K562 (cell line): ENCODE results near the gene ANKRD23. TPM values are rescaled to one million over a fixed set of nuclear protein-coding genes. Genes with fewer than 3 reads are reported as not detected.
A peak's percentile ranks its signal among the peaks of the same experiment; 100 is the strongest.

Source experiments
- BRD9 ChIP-seq: fragments of 450-650 bp; IDR thresholded peaks from 2 replicates; pipeline ENCODE4 v1.6.1; 2018; ENCODE audit warnings: low read depth; ENCODE audit not compliant: partially characterized antibody
- CBX5 ChIP-seq: IDR thresholded peaks from 2 replicates; pipeline ENCODE4 v1.6.1; 2014; ENCODE audit warnings: low read depth, borderline replicate concordance
- CHD1 ChIP-seq: fragments of 200-600 bp; sonication (generic); IDR thresholded peaks from one replicate; pipeline ENCODE4 v1.6.1; 2012; ENCODE audit warnings: mild to moderate bottlenecking, moderate library complexity, low read length, inconsistent platforms
- CREB3L1 ChIP-seq: fragments of 450-650 bp; IDR thresholded peaks from 2 replicates; pipeline ENCODE4 v1.6.1; 2014; ENCODE audit warnings: low read depth, mild to moderate bottlenecking, moderate library complexity, borderline replicate concordance
- FOXK2 ChIP-seq, 2 experiments: fragments of 450-650 bp; IDR thresholded peaks in 1 of 2; conservative IDR thresholded peaks in 1 of 2; 2 replicates each; pipeline ENCODE4 v1.6.1; 2016; ENCODE audit warnings: low read depth in 2 of 2, mild to moderate bottlenecking in 1 of 2
- HNRNPL ChIP-seq: fragments of 200-400 bp; formaldehyde crosslinking; IDR thresholded peaks from 2 replicates; pipeline ENCODE4 v1.6.1; 2017; ENCODE audit warnings: low read depth, mild to moderate bottlenecking, low read length
- KDM5B ChIP-seq: fragments of 200-600 bp; sonication (generic); IDR thresholded peaks from 2 replicates; pipeline ENCODE4 v1.6.1; 2012; ENCODE audit warnings: low read depth, mild to moderate bottlenecking, moderate library complexity, low read length, control low read depth, inconsistent platforms; ENCODE audit not compliant: insufficient replicate concordance
- NBN ChIP-seq: fragments of 450-650 bp; IDR thresholded peaks from 2 replicates; pipeline ENCODE4 v1.6.1; 2016; ENCODE audit warnings: low read depth, mild to moderate bottlenecking
- POLR2A ChIP-seq: fragments of 450-650 bp; conservative IDR thresholded peaks from 2 replicates; pipeline ENCODE4 v1.6.1; 2016
- POU5F1 ChIP-seq: fragments of 150-350 bp; IDR thresholded peaks from 2 replicates; pipeline ENCODE4 v1.6.1; 2014; ENCODE audit warnings: borderline replicate concordance, low read length, low read depth, mild to moderate bottlenecking; ENCODE audit not compliant: partially characterized antibody
- RBM15 ChIP-seq: fragments of 200-400 bp; formaldehyde crosslinking; IDR thresholded peaks from 2 replicates; pipeline ENCODE4 v1.6.1; 2018; ENCODE audit warnings: mild to moderate bottlenecking, low read length, moderate library complexity; ENCODE audit not compliant: insufficient read depth
- RBM22 ChIP-seq: fragments of 200-400 bp; formaldehyde crosslinking; IDR thresholded peaks from 2 replicates; pipeline ENCODE4 v1.6.1; 2018; ENCODE audit warnings: low read length, low read depth; ENCODE audit not compliant: poor library complexity, severe bottlenecking
- SMARCB1 ChIP-seq: IDR thresholded peaks from 2 replicates; pipeline ENCODE4 v1.6.1; 2011; ENCODE audit warnings: improper control_type of control experiment, low read depth; ENCODE audit not compliant: insufficient read length
- SMARCE1 ChIP-seq: fragments of 450-650 bp; IDR thresholded peaks from 2 replicates; pipeline ENCODE4 v1.7.1; 2016; ENCODE audit warnings: mild to moderate bottlenecking
- ZBTB7A ChIP-seq: IDR thresholded peaks from 2 replicates; pipeline ENCODE4 v1.6.1; 2011; ENCODE audit warnings: low read depth, mild to moderate bottlenecking, low read length, moderate library complexity, borderline replicate concordance; ENCODE audit not compliant: control insufficient read depth
- ZNF124 ChIP-seq: sonication (generic); formaldehyde crosslinking; IDR thresholded peaks from 2 replicates; pipeline ENCODE4 v1.8.1; 2022; ENCODE audit warnings: missing genetic modification reagents
- ZNF175 ChIP-seq: fragments of 200-800 bp; sonication (Bioruptor generic); IDR thresholded peaks from 2 replicates; pipeline ENCODE4 v1.6.1; 2016; ENCODE audit warnings: low read depth, mild to moderate bottlenecking, missing genetic modification characterization, missing compliant biosample characterization
- ZNF431 ChIP-seq: sonication (generic); formaldehyde crosslinking; IDR thresholded peaks from 2 replicates; pipeline ENCODE4 v1.8.0; 2022; ENCODE audit warnings: mild to moderate bottlenecking, missing genetic modification reagents
- ZNF584 ChIP-seq: fragments of 200-800 bp; sonication (Bioruptor generic); IDR thresholded peaks from 2 replicates; pipeline ENCODE4 v1.6.1; 2016; ENCODE audit warnings: low read depth, mild to moderate bottlenecking, missing genetic modification characterization, missing compliant biosample characterization
- ZZZ3 ChIP-seq: fragments of 450-650 bp; IDR thresholded peaks from 2 replicates; pipeline ENCODE4 v1.6.1; 2016; ENCODE audit warnings: antibody characterized with exemption, mild to moderate bottlenecking, moderate library complexity
- polyA plus RNA-seq, 8 experiments: library from polyadenylated mRNA; depleted of rRNA in 4 of 8; stranded (reverse) in 5 of 8; unstranded in 3 of 8; fragments of >200 nt; fragmentation: Nextera tagmentation in 2 of 8; fragmentation: Illumina TruSeq in 1 of 8; extraction: Ambion mirVana in 2 of 8; extraction: Trizol in 1 of 8; gene quantifications; 2 replicates each; pipeline versions ENCODE4 v1.2.1 to v1.2.3, GENCODE V29; 2011 to 2014; ENCODE audit warnings: inconsistent platforms in 1 of 8, missing spikeins in 1 of 8
- total RNA-seq, 7 experiments: library from RNA; depleted of rRNA in 6 of 7; stranded (reverse); fragments of >200 nt in 6 of 7; fragmentation: Illumina TruSeq in 2 of 7; extraction: Trizol in 2 of 7; gene quantifications; 2 replicates each; pipeline versions ENCODE4 v1.2.1 to v1.2.3, GENCODE V29; 2011 to 2021; ENCODE audit warnings: low replicate concordance in 1 of 7
- TF ChIP-seq, protein P1 (sequence below): fragments of 250-450 bp; sonication (Bioruptor Pico); IDR thresholded peaks from 2 replicates; pipeline ENCODE4 v1.8.0; 2022; ENCODE audit warnings: moderate library complexity, mild to moderate bottlenecking, inconsistent platforms
- TF ChIP-seq, protein P2 (sequence below): sonication (generic); formaldehyde crosslinking; IDR thresholded peaks from 2 replicates; pipeline ENCODE4 v1.8.0; 2023; ENCODE audit warnings: mild to moderate bottlenecking, missing genetic modification reagents

The ANKRD23 gene
- total and polyA plus RNA-seq, 9 of the 15 experiments (the other 6 are each of a cell fraction or from before 2014, with no cell fraction given): 0.32 to 4.8 (median 2.8) TPM

DNA sequence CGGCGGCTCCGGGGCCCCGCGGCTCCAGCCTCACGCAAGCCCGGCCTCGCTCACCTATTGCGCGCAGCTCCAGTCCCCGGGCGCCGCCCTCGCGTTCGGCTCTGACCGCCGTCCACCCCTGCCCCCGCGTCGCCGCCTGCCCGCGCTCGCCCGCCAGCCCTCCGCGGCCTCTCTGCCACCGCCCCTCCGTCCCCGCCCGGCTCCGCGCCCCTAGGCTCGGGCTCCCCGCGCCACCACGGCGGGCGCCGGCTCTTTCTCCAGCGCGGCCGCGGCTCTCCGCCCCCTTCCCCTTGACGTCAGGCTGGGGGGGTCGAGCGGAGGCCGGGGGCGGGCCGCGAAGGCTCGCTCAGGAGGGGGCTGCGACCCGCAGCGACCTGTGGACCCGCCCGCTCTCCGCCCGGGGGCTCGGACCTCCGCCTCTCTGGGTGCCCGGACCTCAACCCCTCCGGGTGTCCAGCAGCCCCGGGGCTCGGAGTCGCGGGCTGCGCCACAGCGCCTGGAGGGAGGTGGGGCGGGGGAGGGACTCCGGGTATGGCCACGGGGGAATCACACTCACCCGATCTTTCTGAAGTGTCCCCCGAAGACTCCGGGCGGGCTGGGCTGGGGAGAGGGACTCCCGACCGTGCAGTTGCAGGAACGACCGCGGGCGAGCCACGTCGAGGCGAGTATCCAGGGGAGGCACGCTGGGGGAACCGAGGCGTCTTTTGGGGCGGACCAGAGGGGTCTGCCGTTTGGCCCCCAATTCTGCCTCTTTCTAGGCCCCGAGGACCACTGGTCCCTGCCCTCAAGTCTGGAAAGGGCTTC lies 26.2 kb upstream of the ANKRD23 start, which contains the start of gene SEMA4C (continued):
- TF ChIP-seq ZNF124: no peak
- TF ChIP-seq ZNF431 (CRISPR knock-in tag): no peak
- no peak for TF ChIP-seq RBM15
- TF ChIP-seq, protein P1, sequence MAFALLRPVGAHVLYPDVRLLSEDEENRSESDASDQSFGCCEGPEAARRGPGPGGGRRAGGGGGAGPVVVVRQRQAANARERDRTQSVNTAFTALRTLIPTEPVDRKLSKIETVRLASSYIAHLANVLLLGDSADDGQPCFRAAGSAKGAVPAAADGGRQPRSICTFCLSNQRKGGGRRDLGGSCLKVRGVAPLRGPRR: no peak
- TF ChIP-seq CREB3L1: 0 out of 2 replicates have a peak, but pooled peaks have one; percentile 14
- TF ChIP-seq BRD9: peak; percentile 7
- TF ChIP-seq ZNF175 (CRISPR knock-in tag): no peak
- TF ChIP-seq ZZZ3: no peak
- TF ChIP-seq FOXK2 (conservative IDR thresholded peaks at IDR 0.05 in 1 of 2, IDR thresholded peaks at IDR 0.05 in 1 of 2; ENCODE audit: low read depth in 2 of 2): no peak
- no peak for TF ChIP-seq ZNF584 (CRISPR knock-in tag)
- TF ChIP-seq POU5F1: no peak
- peak; percentile 75 for TF ChIP-seq HNRNPL
- TF ChIP-seq ZBTB7A: peak; percentile 63; the same call in 1 of the 2 replicates
- peak; percentile 50 for TF ChIP-seq CHD1
- peak; percentile 52 for TF ChIP-seq KDM5B
- TF ChIP-seq SMARCE1: no peak
- no peak for TF ChIP-seq NBN
- TF ChIP-seq POLR2A: no peak
- TF ChIP-seq, protein P2, sequence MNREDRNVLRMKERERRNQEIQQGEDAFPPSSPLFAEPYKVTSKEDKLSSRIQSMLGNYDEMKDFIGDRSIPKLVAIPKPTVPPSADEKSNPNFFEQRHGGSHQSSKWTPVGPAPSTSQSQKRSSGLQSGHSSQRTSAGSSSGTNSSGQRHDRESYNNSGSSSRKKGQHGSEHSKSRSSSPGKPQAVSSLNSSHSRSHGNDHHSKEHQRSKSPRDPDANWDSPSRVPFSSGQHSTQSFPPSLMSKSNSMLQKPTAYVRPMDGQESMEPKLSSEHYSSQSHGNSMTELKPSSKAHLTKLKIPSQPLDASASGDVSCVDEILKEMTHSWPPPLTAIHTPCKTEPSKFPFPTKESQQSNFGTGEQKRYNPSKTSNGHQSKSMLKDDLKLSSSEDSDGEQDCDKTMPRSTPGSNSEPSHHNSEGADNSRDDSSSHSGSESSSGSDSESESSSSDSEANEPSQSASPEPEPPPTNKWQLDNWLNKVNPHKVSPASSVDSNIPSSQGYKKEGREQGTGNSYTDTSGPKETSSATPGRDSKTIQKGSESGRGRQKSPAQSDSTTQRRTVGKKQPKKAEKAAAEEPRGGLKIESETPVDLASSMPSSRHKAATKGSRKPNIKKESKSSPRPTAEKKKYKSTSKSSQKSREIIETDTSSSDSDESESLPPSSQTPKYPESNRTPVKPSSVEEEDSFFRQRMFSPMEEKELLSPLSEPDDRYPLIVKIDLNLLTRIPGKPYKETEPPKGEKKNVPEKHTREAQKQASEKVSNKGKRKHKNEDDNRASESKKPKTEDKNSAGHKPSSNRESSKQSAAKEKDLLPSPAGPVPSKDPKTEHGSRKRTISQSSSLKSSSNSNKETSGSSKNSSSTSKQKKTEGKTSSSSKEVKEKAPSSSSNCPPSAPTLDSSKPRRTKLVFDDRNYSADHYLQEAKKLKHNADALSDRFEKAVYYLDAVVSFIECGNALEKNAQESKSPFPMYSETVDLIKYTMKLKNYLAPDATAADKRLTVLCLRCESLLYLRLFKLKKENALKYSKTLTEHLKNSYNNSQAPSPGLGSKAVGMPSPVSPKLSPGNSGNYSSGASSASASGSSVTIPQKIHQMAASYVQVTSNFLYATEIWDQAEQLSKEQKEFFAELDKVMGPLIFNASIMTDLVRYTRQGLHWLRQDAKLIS (CRISPR knock-in tag): peak; percentile 44; the same call in 1 of the 2 replicates
- no peak for TF ChIP-seq CBX5
- TF ChIP-seq SMARCB1: no peak
- TF ChIP-seq RBM22: peak; percentile 37
